Adipocyte (in vitro differentiated cells): Measurements from ENCODE around the gene CLDN18.

Experiments
- DNase-seq: peaks from one replicate; pipeline ENCODE4 v3.0.0-alpha.2; 2015; ENCODE audit warnings: low read depth
- H3K27me3 ChIP-seq: replicated peaks from 2 replicates; pipeline ENCODE4 v1.7.0; 2013; ENCODE audit warnings: mild to moderate bottlenecking, low read length, moderate library complexity; ENCODE audit not compliant: control insufficient read depth, insufficient read depth
- H3K36me3 ChIP-seq: 2 replicates; pipeline ENCODE4 v1.7.0; 2013; ENCODE audit warnings: low read length, mild to moderate bottlenecking, moderate library complexity; ENCODE audit not compliant: control insufficient read depth, insufficient read depth, severe bottlenecking
- H3K4me1 ChIP-seq: 2 replicates; pipeline ENCODE4 v1.7.0; 2013; ENCODE audit warnings: mild to moderate bottlenecking, low read length, moderate library complexity; ENCODE audit not compliant: control insufficient read depth, insufficient read depth
- H3K4me3 ChIP-seq: 2 replicates; pipeline ENCODE4 v1.7.0; 2013; ENCODE audit warnings: mild to moderate bottlenecking, low read length, moderate library complexity
- H3K9ac ChIP-seq: 2 replicates; pipeline ENCODE4 v1.7.0; 2013; ENCODE audit warnings: mild to moderate bottlenecking, low read length, moderate library complexity
- H3K9me3 ChIP-seq: 2 replicates; pipeline ENCODE4 v1.7.0; 2013; ENCODE audit warnings: mild to moderate bottlenecking, low read length, moderate library complexity; ENCODE audit not compliant: control insufficient read depth

Gene CLDN18

GRCh38 chr3:138046955-138047354 lies 37.0 kb downstream of the CLDN18 start:
- H3K4me1 ChIP-seq = peaks cover 31% of the 10 kb centered on the region
- no peaks in the 10 kb centered on the region for H3K27me3 ChIP-seq
- H3K9me3 ChIP-seq = no peaks in the 10 kb centered on the region
- no peak for DNase-seq
- peaks cover 13% of the 10 kb centered on the region for H3K36me3 ChIP-seq
- H3K9ac ChIP-seq = no peak overlapping the region
- H3K4me3 ChIP-seq = no peak overlapping the region

- H3K4me3 ChIP-seq = no peak overlapping the region
- no peak for DNase-seq
- no peaks in the 10 kb centered on the region for H3K9me3 ChIP-seq
- peaks cover 27% of the 10 kb centered on the region for H3K4me1 ChIP-seq
- H3K27me3 ChIP-seq = no peaks in the 10 kb centered on the region
- H3K36me3 ChIP-seq = peaks cover 13% of the 10 kb centered on the region
- H3K9ac ChIP-seq = no peak overlapping the region
These were observed 37.7 kb downstream of the CLDN18 start for GRCh38 chr3:138047596-138048158.

DNA sequence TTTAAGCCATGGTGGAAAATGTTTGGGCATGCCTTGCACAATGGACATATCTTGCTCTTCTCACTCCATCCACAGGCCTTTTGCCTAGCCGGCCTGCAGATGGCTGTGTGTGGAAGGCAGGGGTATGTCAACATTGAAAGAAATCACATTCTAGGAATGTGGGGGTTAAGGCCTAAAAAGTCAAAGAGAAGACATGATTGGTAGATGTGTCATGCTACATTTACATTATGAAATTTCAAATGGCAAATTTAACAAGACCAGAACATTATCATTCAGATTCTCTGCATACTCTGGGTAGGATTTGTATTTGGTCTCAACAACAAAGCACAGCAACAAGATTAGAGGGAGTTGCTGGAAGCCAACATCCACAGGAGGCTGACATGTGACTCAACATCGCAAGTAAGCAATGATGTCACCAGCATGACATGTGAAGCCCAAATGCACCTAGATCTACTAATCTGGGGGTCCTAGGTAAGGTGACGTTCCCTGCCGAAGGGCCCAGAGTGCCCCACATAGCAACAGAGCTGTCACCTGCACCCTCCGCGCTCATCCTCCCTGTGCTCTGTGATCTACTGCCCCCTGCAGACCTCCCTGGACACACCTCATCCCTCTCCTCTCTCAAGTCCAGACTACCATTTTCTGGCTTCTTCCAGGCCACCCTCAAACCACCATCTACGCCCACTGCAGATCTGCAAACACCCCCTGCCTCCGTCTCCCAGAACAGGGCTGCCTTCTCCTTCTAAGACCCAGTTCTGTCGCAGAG lies 39.4 kb downstream of the CLDN18 start:
- H3K36me3 ChIP-seq = peaks cover 22% of the 10 kb centered on the region
- no peaks in the 10 kb centered on the region for H3K27me3 ChIP-seq
- peak; percentile 64 for DNase-seq
- H3K4me3 ChIP-seq = no peak overlapping the region
- H3K4me1 ChIP-seq = peaks cover 14% of the 10 kb centered on the region
- H3K9me3 ChIP-seq = no peaks in the 10 kb centered on the region
- no peak overlapping the region for H3K9ac ChIP-seq

- no peak overlapping the region for H3K9ac ChIP-seq
- H3K27me3 ChIP-seq = no peaks in the 10 kb centered on the region
- peak; percentile 68 for DNase-seq
These were observed 42.2 kb downstream of the CLDN18 start for GRCh38 chr3:138051947-138052802.

GRCh38 chr3:138054057-138054456 lies 44.1 kb downstream of the CLDN18 start:
- Histone ChIP-seq H3K4me1 (peaks cover 17% of the 10 kb centered on the region), H3K36me3 (peaks cover 9% of the 10 kb centered on the region), H3K27me3 (no peaks in the 10 kb centered on the region), H3K9ac (no peak overlapping the region), H3K9me3 (no peaks in the 10 kb centered on the region), H3K4me3 (no peak overlapping the region)
- no peak for DNase-seq

More at GRCh38 chr3:138051947-138052802, 42.2 kb downstream of the CLDN18 start:
- H3K4me1 ChIP-seq = peaks cover 16% of the 10 kb centered on the region
- H3K9me3 ChIP-seq = no peaks in the 10 kb centered on the region
- peaks cover 16% of the 10 kb centered on the region for H3K36me3 ChIP-seq
- no peak overlapping the region for H3K4me3 ChIP-seq

- Histone ChIP-seq H3K4me1 (peaks cover 25% of the 10 kb centered on the region), H3K9ac (no peak overlapping the region), H3K36me3 (peaks cover 19% of the 10 kb centered on the region)
These were observed 47.4 kb downstream of the CLDN18 start for GRCh38 chr3:138057384-138057783.

DNA sequence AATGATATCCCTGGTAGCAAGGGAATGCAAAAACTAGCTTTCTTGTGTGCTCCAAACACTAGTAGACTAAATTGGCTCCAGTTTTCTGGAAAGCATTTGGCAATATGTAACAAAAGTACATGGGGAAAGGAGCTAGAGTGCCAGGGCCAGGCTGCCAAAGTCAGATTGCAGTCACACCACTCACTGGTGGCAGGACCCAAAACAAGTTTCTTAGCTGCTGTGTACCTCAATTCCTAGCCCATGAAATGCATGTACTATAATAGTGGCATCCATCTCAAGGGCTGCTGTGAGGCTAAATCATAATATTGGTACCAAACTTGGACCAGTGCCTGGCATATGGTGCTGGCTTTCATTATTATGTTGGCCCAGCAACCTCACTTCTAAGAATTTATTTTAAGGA lies 49.3 kb downstream of the CLDN18 start:
- peak; percentile 45 for DNase-seq
- H3K27me3 ChIP-seq = no peaks in the 10 kb centered on the region
- H3K36me3 ChIP-seq = peaks cover 29% of the 10 kb centered on the region
- peak overlapping the region; percentile 13 for H3K4me3 ChIP-seq
- no peaks in the 10 kb centered on the region for H3K9me3 ChIP-seq
- no peak overlapping the region for H3K9ac ChIP-seq
- H3K4me1 ChIP-seq = peaks cover 30% of the 10 kb centered on the region

More at GRCh38 chr3:138057384-138057783, 47.4 kb downstream of the CLDN18 start:
- Histone ChIP-seq H3K4me3 (no peak overlapping the region), H3K9me3 (no peaks in the 10 kb centered on the region), H3K27me3 (no peaks in the 10 kb centered on the region)
- no peak for DNase-seq

GRCh38 chr3:138060792-138061191 lies 50.8 kb downstream of the CLDN18 start:
- no peak overlapping the region for H3K4me3 ChIP-seq

GRCh38 chr3:138062037-138062436 lies 52.1 kb downstream of the CLDN18 start:
- H3K4me3 ChIP-seq = no peak overlapping the region
- peaks cover 41% of the 10 kb centered on the region for H3K4me1 ChIP-seq
- H3K27me3 ChIP-seq = no peaks in the 10 kb centered on the region
- H3K36me3 ChIP-seq = peaks cover 55% of the 10 kb centered on the region
- no peaks in the 10 kb centered on the region for H3K9me3 ChIP-seq
- DNase-seq = no peak
- H3K9ac ChIP-seq = no peak overlapping the region

More at GRCh38 chr3:138060792-138061191, 50.8 kb downstream of the CLDN18 start:
- peaks cover 43% of the 10 kb centered on the region for H3K36me3 ChIP-seq
- no peak overlapping the region for H3K9ac ChIP-seq
- H3K4me1 ChIP-seq = peaks cover 34% of the 10 kb centered on the region
- DNase-seq = no peak
- H3K27me3 ChIP-seq = no peaks in the 10 kb centered on the region
- H3K9me3 ChIP-seq = no peaks in the 10 kb centered on the region

- no peak overlapping the region for H3K9ac ChIP-seq
- H3K9me3 ChIP-seq = no peaks in the 10 kb centered on the region
- H3K4me3 ChIP-seq = no peak overlapping the region
- peaks cover 61% of the 10 kb centered on the region for H3K36me3 ChIP-seq
- peak; percentile 70 for DNase-seq
- H3K27me3 ChIP-seq = no peaks in the 10 kb centered on the region
- H3K4me1 ChIP-seq = peaks cover 41% of the 10 kb centered on the region
These were observed 52.7 kb downstream of the CLDN18 start for GRCh38 chr3:138062626-138063025.

DNA sequence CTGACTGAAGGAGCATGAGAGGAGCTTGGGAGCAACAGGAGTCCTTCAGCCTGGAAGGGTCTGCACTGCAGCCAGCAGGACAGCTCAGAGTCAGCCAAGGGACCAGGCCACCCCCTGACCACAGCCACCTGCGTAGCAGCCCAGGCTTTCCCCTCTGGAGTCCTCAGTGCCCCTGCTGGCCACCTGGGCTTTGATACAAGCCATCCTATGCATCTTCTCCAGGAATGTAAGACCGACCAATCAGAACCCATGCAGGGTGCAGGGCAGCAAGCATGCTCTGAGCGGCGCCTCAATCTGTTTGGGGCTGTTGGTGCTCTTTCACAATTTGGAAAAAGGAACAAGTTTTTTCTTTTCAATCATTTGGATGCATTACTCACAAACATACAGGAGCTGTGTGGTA lies 53.5 kb downstream of the CLDN18 start:
- H3K36me3 ChIP-seq = peaks cover 68% of the 10 kb centered on the region
- H3K4me1 ChIP-seq = peaks cover 41% of the 10 kb centered on the region
- DNase-seq = no peak
- no peak overlapping the region for H3K9ac ChIP-seq
- H3K9me3 ChIP-seq = no peaks in the 10 kb centered on the region
- H3K27me3 ChIP-seq = no peaks in the 10 kb centered on the region
- H3K4me3 ChIP-seq = no peak overlapping the region
